ENCODE data around the gene EFNA5.

GRCh38 chr5:107524111-107524510, 146.6 kb downstream of the EFNA5 start:
- TF ChIP-seq, protein P1, sequence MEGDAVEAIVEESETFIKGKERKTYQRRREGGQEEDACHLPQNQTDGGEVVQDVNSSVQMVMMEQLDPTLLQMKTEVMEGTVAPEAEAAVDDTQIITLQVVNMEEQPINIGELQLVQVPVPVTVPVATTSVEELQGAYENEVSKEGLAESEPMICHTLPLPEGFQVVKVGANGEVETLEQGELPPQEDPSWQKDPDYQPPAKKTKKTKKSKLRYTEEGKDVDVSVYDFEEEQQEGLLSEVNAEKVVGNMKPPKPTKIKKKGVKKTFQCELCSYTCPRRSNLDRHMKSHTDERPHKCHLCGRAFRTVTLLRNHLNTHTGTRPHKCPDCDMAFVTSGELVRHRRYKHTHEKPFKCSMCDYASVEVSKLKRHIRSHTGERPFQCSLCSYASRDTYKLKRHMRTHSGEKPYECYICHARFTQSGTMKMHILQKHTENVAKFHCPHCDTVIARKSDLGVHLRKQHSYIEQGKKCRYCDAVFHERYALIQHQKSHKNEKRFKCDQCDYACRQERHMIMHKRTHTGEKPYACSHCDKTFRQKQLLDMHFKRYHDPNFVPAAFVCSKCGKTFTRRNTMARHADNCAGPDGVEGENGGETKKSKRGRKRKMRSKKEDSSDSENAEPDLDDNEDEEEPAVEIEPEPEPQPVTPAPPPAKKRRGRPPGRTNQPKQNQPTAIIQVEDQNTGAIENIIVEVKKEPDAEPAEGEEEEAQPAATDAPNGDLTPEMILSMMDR (IDR thresholded peaks at IDR 0.05; ENCODE audit: control extremely low read depth in 1 of 3, insufficient read depth in 1 of 3, low read depth in 1 of 3, low read length in 3 of 3), result no peak
- no peak for TF ChIP-seq POLR2A (IDR thresholded peaks at IDR 0.05; ENCODE audit: control extremely low read depth in 1 of 2, low read depth in 2 of 2, low read length in 2 of 2)
- TF ChIP-seq, protein P2, sequence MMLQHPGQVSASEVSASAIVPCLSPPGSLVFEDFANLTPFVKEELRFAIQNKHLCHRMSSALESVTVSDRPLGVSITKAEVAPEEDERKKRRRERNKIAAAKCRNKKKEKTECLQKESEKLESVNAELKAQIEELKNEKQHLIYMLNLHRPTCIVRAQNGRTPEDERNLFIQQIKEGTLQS (IDR thresholded peaks at IDR 0.05; ENCODE audit: insufficient read depth, low read depth, low read length), result no peak
- TF ChIP-seq EP300 (IDR thresholded peaks at IDR 0.05; ENCODE audit: borderline replicate concordance in 1 of 2, low read depth in 2 of 2, low read length in 2 of 2), result no peak

All from H1 (cell line).